Fibroblast of skin of right biceps (primary cell): ENCODE measurements around the gene RNU5B-1.

Source experiments
- DNase-seq: peaks from one replicate; pipeline ENCODE4 v3.0.0-alpha.2; 2013

The RNU5B-1 gene

GRCh38 chr15:65304381-65305149, at the start of gene RNU5B-1:
TSS of gene RNU5B-1 (plus strand) at chr15:65304677.
- DNase-seq = peak; percentile 98

DNA sequence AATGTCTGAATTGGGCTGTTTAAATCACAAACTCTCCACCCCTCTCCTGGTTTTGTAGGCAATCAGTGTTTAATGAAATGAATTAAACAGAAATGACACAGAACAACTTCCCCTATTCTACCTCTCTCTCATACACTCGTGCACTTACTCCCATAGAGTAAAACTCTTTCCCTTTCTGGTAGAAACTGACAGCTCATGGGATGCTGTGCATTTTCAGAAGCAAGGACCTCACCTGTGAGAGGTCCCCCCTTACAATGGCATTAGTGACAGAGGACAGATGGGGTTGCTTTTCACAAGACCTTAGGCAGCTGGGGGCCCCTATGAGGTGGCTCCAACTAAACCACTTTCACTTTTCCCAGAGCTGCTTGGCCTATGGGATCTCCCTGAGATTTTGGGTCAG, 49.7 kb upstream of the RNU5B-1 start:
- DNase-seq = no peak

GRCh38 chr15:65255486-65256140, 48.9 kb upstream of the RNU5B-1 start:
- no peak for DNase-seq

GRCh38 chr15:65258375-65259262, 45.9 kb upstream of the RNU5B-1 start:
- DNase-seq = peak; percentile 23

GRCh38 chr15:65259367-65259797, 45.1 kb upstream of the RNU5B-1 start:
- no peak for DNase-seq

- no peak for DNase-seq
These were observed 43.5 kb upstream of the RNU5B-1 start for GRCh38 chr15:65260968-65261367.

GRCh38 chr15:65263313-65263712, 41.2 kb upstream of the RNU5B-1 start:
- DNase-seq = no peak

DNA sequence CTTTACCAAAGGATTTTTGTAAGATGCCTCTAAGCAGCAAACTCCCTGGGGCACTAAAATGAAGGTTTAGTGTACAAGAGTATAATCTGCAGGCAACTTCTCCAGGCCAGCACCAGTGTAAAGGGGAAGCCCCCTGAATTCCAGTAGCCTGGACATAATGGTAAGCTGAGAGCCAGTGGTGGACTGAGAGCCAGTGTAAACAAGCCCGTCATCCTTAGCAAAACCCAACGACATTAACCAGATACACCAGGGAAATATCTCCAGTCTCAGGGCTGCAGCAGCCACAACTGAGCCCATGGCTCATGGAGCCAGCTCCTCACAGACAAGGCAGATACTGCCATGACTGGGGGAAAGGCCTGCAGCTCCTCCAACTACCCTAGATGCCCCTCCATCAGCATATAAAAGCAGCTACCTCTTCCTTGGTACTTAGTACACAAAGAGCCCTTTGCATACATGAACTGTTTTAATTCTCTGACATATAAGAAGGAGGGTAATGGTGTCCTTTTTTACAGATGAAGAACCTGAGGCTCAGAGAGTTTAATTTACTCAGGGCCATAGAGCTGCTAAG, 39.5 kb upstream of the RNU5B-1 start:
- DNase-seq = no peak

DNA sequence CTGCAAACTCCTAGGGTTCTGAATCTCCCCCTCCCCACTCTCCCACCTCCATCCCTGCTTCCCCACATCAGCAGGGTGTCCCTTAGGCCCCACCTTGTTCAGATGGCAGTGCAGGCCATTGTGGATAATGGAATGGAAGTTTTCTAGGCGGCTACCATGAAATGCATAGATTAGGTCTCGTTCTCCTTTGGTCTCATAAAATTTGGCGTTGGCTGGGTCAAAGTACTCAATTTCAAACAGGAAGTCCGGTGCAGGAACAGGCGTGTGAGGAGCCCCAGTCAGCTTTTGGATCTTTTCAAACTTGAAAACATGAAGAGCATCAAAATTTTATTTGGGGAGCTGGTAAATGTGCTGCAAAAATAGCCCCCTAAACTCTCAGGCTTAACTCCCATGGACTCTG, 38.0 kb upstream of the RNU5B-1 start:
- no peak for DNase-seq

DNA sequence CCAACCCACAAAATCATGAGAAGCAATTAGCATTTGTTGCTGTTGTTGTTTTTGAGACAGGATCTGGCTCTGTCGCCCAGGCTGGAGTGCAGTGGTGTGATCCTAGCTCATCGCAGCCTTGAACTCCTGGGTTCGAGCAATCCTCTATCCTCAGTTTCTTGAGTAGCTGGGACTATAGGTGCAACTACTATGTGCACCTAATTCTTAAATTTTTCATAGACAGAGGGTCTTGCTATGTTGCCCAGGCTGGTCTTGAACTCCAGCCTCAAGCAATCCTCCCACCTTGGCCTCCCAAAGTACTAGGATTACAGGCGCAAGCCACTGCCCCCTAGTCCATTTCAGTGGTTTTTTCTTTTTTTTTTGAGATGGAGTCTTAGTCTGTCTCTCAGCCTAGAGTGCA, 36.1 kb upstream of the RNU5B-1 start:
- DNase-seq = no peak

DNA sequence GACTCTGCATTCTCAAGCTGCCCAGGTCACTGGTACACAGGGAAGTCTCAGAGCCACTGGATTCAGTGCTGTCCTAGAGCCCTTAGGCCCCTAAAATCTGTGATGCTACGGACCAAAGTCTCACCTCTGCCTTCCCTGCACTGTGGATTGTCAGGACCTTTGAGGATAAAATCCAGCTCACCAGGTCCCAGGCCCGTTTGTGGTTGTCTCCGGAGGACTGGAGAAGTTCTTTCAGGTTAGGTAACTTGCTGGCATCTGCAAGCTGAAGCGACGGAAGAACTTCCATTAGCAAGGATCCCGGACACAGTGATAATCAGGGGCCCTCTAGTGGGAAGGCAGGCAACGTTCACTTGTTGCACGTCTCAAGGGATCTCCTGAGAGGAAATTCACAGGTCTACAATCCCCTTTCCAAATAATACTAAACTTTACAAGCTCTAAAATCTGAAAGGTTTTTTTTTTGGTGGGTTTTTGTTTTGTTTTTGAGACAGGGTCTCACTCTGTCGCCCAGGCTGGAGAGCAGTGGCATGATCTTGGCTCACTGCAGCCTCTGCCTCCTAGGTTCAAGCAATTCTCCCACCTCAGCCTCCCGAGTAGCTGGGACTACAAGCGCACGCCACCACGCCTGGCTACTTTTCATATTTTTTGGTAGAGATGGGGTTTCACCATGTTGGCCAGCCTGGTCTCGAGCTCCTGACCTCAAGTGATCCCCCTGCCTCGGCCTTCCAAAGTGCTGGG, 33.5 kb upstream of the RNU5B-1 start:
- DNase-seq = peak; percentile 73

- DNase-seq = no peak
These were observed 29.3 kb upstream of the RNU5B-1 start for GRCh38 chr15:65275104-65275727.

DNA sequence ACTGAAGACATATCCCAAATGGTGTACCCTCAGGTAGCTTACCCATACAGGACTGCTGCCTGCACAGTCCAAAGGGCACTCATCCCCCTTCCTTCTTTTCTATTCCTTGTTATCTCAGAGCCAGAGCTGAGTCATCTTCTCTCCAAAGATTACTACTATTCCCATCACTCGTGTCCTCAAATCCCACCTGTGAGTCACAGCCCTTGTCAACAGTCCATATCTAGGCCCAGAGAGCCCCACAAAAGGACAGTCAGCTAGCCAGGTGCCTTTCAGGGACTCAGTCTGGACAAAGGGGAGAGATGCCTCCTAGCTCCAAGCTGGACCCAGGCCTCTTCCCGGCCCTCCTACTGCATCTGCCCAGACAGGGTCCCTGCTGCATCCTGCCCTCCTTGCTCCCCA, 28.8 kb upstream of the RNU5B-1 start:
- DNase-seq = peak; percentile 56

DNA sequence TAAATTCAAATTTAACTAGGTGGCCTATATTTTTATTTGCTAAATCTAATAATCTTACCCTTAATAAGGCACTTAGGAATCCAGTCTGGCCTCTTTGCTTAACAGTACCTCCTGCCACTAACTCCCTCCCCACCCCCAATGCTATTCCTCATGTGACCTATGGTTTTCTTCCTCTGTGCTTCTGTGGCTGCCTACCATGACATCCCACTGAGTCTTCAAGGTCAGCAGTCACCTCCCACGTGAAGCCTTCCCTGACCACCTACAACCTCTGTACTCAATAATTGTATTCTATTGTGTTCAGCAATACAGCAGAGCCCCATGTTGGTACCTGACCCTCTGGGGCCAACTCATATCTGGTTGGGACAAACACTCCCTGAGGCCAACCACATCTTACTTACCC, 27.5 kb upstream of the RNU5B-1 start:
- no peak for DNase-seq

DNA sequence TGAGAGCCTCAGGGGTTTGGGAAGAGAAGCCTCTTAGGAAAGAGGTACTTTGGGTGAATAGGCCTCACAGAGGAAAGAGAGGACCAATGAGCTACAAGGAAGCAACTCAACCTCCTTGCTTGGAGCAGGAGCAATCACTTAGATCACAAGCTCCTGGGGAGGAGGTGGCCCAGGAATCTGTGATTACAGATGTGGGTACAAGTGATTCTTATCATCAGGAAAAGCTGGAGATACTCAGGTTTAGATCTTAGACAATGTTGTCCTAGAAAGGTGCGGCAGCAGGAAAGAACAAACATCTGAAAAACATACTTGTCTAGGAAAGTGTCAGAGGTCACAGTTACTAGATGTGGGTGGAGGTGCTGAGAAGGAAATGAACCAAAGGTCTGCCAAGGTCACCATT, 26.0 kb upstream of the RNU5B-1 start:
- no peak for DNase-seq

GRCh38 chr15:65285291-65286068, 19.0 kb upstream of the RNU5B-1 start:
- DNase-seq = peak; percentile 66

- DNase-seq = no peak
These were observed 18.3 kb upstream of the RNU5B-1 start for GRCh38 chr15:65286069-65286703.

DNA sequence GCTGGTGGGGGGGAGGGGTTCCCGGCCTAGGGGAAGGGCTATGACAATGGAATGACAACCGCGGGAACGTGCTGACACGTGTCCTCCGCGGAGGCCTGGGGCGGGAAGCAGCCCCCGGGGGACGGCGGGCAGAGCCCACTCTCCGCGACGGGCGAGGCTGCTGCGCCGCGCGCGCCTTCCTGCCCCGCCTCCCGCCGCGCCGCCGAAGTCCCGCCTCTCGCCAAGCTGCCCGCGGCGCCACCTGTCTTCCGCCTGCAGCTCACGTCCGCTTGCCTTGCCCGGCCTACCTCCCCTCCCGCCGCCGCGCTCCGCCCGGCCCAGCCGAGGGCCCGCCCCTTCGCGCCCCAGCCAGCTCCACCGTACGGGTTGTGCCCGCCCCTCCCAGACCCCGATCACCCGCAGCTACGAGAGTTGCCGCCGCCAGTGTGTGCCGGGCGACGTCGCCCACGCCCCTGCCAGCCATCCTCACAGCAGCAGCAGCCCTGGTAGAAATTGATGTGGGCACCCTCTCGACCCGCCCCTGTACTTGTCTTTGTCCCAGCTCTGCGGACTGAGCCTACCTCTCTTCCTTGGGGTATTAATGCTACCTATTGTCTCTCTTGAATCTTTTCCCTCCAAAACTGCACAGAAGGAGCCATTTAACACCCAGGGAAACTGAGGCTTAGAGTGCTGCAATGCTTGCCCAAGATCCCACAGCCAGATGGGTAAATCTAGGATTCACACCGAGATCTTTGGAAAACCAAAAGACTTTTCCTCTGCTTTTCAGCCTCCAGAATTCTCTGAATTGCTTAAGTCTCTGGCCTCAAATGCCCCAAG, 17.6 kb upstream of the RNU5B-1 start, which contains the start of gene PARP16:
PARP16 (minus strand) TSS at position 180 of the 816 bp plus-strand sequence. CDS start 457 bp downstream, outside the sequence.
- DNase-seq = peak; percentile 85

DNA sequence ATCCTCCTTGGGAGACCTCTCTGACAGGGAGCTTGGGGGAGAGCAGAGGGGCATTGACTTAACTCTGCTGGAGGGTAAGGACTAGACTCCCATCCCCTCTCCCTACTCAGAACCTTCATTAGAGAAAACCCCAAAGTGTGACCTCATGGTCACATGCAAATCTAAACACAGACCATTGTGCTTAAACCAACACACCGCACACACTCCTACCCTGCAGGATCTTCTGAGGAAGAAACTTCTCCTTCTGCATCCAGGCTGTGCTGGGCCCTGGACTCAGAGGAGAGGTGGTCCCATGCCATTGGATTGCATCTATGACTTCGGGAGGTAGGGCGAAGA, 17.0 kb upstream of the RNU5B-1 start:
- no peak for DNase-seq
